Lung (tissue), 12 donors: ENCODE data around the gene THBS4. TPM values are rescaled to one million over a fixed set of nuclear protein-coding genes. Genes with fewer than 3 reads are reported as not detected.

ENCODE experiments used
- ATAC-seq: fragments of 200-7000 bp; cut with Tn5 transposase; one replicate; pipeline ENCODE4 v1.9.1; 2020; ENCODE audit warnings: moderate number of reproducible peaks; ENCODE audit not compliant: insufficient read depth, low FRiP score
- DNase-seq, 3 donors: peaks; one replicate each; pipeline ENCODE4 v3.0.0-alpha.2; 2013 to 2017
- H3K27ac ChIP-seq, 2 donors: one replicate each; pipeline ENCODE4 v1.5.1; 2013; ENCODE audit warnings: mild to moderate bottlenecking in 2 of 2, moderate library complexity in 2 of 2, control low read depth in 1 of 2, inconsistent platforms in 1 of 2, low read depth in 1 of 2, low read length in 1 of 2
- H3K27me3 ChIP-seq, 3 donors: one replicate each; pipeline ENCODE4 v1.5.1; 2013; ENCODE audit warnings: low read length in 2 of 3; ENCODE audit not compliant: control insufficient read depth in 3 of 3, insufficient read depth in 3 of 3
- H3K36me3 ChIP-seq, 4 donors: one replicate each; pipeline ENCODE4 v1.5.1; 2013; ENCODE audit warnings: low read length in 4 of 4, mild to moderate bottlenecking in 1 of 4, moderate library complexity in 1 of 4; ENCODE audit not compliant: control insufficient read depth in 4 of 4, insufficient read depth in 4 of 4
- H3K4me1 ChIP-seq, 5 donors: one replicate each; pipeline ENCODE4 v1.5.1; 2013; ENCODE audit warnings: low read length in 5 of 5, mild to moderate bottlenecking in 2 of 5, moderate library complexity in 1 of 5; ENCODE audit not compliant: control insufficient read depth in 5 of 5, insufficient read depth in 5 of 5
- H3K4me3 ChIP-seq: one replicate; pipeline ENCODE4 v1.5.1; 2013; ENCODE audit warnings: mild to moderate bottlenecking, control low read depth, moderate library complexity
- H3K9ac ChIP-seq, 2 donors: one replicate each; pipeline ENCODE4 v1.5.1; 2013; ENCODE audit warnings: low read length in 2 of 2, control low read depth in 1 of 2; ENCODE audit not compliant: insufficient read depth in 1 of 2
- H3K9me3 ChIP-seq, 4 donors: one replicate each; pipeline ENCODE4 v1.5.1; 2013; ENCODE audit warnings: low read length in 3 of 4, mild to moderate bottlenecking in 1 of 4, moderate library complexity in 1 of 4; ENCODE audit not compliant: control insufficient read depth in 4 of 4, insufficient read depth in 3 of 4
- CTCF ChIP-seq: IDR thresholded peaks from 2 replicates; pipeline ENCODE4 v1.5.1; 2012; ENCODE audit warnings: mild to moderate bottlenecking; ENCODE audit errors: control extremely low read depth, extremely low read depth
- WGBS, 2 donors: extraction: QIAGEN DNeasy Blood & Tissue Kit; methylation state at CpG; one replicate each; pipeline ENCODE4 v1.1.7; 2013; 5-methylcytosine and 5-hydroxymethylcytosine counted together
- polyA plus RNA-seq, 2 donors: library from polyadenylated mRNA; stranded (reverse); fragments of 200-250 nt; gene quantifications; one replicate each; pipeline ENCODE4 v1.2.1, GENCODE V29; 2013
- total RNA-seq, 2 donors: library from RNA; depleted of rRNA in 1 of 2; stranded (reverse); fragments of >200 nt in 1 of 2; gene quantifications; one replicate each; pipeline ENCODE4 v1.2.1, GENCODE V29; 2014 to 2021
- donor health status: control.
- donor health status: control.
- donor health status: Bipolar disorder and iron deficiency.
- donor health status: healthy.
- donor health status: DM: yes; HTN: yes; CAD: no.

THBS4 gene
- total and polyA plus RNA-seq, 4 donors, result 0.69 to 4.2 (median 1.3) TPM

GRCh38 chr5:80048084-80048780, 13.1 kb downstream of the THBS4 start:
- Histone ChIP-seq H3K27me3 (no peaks in the 10 kb centered on the region), H3K4me3 (no peak overlapping the region), H3K27ac (no peak overlapping the region), H3K9ac (no peak overlapping the region), H3K36me3 (no peaks in the 10 kb centered on the region), H3K9me3 (no peaks in the 10 kb centered on the region), H3K4me1 (no peaks in the 10 kb centered on the region)
- TF ChIP-seq CTCF, result no peak
- no peak for ATAC-seq
- no peak for DNase-seq

GRCh38 chr5:80052464-80052863, 17.3 kb downstream of the THBS4 start:
- WGBS, 2 donors, result 83 to 93% methylated on average over 8 of the region's 8 CpGs
- ATAC-seq, result no peak
- Histone ChIP-seq H3K9ac (no peak overlapping the region), H3K36me3 (no peaks in the 10 kb centered on the region), H3K9me3 (no peaks in the 10 kb centered on the region), H3K4me3 (no peak overlapping the region), H3K4me1 (no peaks in the 10 kb centered on the region), H3K27ac (no peak overlapping the region), H3K27me3 (no peaks in the 10 kb centered on the region)
- TF ChIP-seq CTCF, result no peak
- no peak for DNase-seq

- no peaks in the 10 kb centered on the region for H3K36me3 ChIP-seq
- TF ChIP-seq CTCF, result no peak
- 94 to 95% methylated on average over 5 of the region's 5 CpGs for WGBS, 2 donors
- no peaks in the 10 kb centered on the region for H3K27me3 ChIP-seq
- H3K4me1 ChIP-seq, result no peaks in the 10 kb centered on the region
- no peak for DNase-seq
- H3K4me3 ChIP-seq, result no peak overlapping the region
- H3K9me3 ChIP-seq, result peaks cover 0 to 1% (median 0%) of the 10 kb centered on the region in 4 donors
- no peak overlapping the region for H3K27ac ChIP-seq
- ATAC-seq, result no peak
- H3K9ac ChIP-seq, result no peak overlapping the region
Observed at GRCh38 chr5:80054682-80055081, 19.5 kb downstream of the THBS4 start.
